Right lobe of liver (tissue), 4 donors: ENCODE results near the gene ENTHD1.

Source experiments
- POLR2A ChIP-seq: fragments of 450-650 bp; IDR thresholded peaks from one replicate; pipeline ENCODE4 v1.6.1; 2017; ENCODE audit warnings: antibody characterized with exemption, mild to moderate bottlenecking
- TF ChIP-seq, protein P1 (sequence below), 4 donors: fragments of 200-600 bp in 3 of 4; fragments of 450-650 bp in 1 of 4; IDR thresholded peaks; one replicate each; pipeline versions ENCODE4 v1.5.1 to v1.8.0; 2016 to 2022; ENCODE audit warnings: antibody characterized with exemption in 4 of 4, mild to moderate bottlenecking in 2 of 4
- donor health status: DM: no; HTN: no; CAD: no.
- donor health status: DM: no; HTN: no; CAD: no.
- donor health status: DM: no; HTN: yes; CAD: no.

DNA sequence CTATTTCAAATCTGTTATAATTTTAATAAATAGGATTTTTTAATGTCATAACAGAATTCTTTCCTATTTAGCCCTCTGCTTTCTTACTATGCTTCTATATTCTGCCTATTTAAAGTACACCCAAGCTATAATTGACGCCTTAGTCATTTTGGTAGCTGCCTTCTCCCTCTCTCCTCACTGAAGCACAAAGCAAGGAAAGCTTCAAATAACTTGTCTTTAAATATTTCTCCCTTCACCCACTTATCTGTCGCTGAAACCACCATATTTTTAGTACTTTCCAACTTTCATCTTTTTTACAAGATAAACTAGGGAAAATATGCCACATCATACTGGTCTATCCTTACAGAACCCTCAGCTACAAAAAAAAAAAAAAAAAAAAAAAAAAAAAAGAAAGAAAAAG is 127.9 kb downstream of the ENTHD1 start:
- TF ChIP-seq, protein P1, sequence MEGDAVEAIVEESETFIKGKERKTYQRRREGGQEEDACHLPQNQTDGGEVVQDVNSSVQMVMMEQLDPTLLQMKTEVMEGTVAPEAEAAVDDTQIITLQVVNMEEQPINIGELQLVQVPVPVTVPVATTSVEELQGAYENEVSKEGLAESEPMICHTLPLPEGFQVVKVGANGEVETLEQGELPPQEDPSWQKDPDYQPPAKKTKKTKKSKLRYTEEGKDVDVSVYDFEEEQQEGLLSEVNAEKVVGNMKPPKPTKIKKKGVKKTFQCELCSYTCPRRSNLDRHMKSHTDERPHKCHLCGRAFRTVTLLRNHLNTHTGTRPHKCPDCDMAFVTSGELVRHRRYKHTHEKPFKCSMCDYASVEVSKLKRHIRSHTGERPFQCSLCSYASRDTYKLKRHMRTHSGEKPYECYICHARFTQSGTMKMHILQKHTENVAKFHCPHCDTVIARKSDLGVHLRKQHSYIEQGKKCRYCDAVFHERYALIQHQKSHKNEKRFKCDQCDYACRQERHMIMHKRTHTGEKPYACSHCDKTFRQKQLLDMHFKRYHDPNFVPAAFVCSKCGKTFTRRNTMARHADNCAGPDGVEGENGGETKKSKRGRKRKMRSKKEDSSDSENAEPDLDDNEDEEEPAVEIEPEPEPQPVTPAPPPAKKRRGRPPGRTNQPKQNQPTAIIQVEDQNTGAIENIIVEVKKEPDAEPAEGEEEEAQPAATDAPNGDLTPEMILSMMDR (IDR thresholded peaks at IDR 0.05), result no peak
- TF ChIP-seq POLR2A, result no peak
